Testis (tissue), 3 donors: ENCODE measurements around the gene ZNF83. TPM values are rescaled to one million over a fixed set of nuclear protein-coding genes. Genes with fewer than 3 reads are reported as not detected.

Experiments used
- DNase-seq: peaks from one replicate; pipeline ENCODE4 v3.0.0-alpha.2; 2019
- H3K27ac ChIP-seq, 2 donors: fragments of 200-600 bp; sonication (generic); one replicate each; pipeline ENCODE4 v1.5.1; 2019
- H3K27me3 ChIP-seq: fragments of 200-600 bp; sonication (generic); one replicate; pipeline ENCODE4 v1.5.1; 2019
- H3K36me3 ChIP-seq: fragments of 200-600 bp; sonication (generic); one replicate; pipeline ENCODE4 v1.5.1; 2017; ENCODE audit warnings: low read depth; ENCODE audit errors: missing control alignments
- H3K4me1 ChIP-seq: fragments of 200-600 bp; sonication (generic); one replicate; pipeline ENCODE4 v1.5.1; 2019
- H3K4me3 ChIP-seq, 2 donors: fragments of 200-600 bp; sonication (generic); one replicate each; pipeline ENCODE4 v1.5.1; 2017 to 2019
- H3K9me3 ChIP-seq: fragments of 200-600 bp; sonication (generic); one replicate; pipeline ENCODE4 v1.5.1; 2017
- CTCF ChIP-seq, 3 experiments: fragments of 450-650 bp in 2 of 3; fragments of 200-600 bp in 1 of 3; sonication (generic) in 1 of 3; IDR thresholded peaks; one replicate each; pipeline ENCODE4 v1.5.1; 2016 to 2019; ENCODE audit warnings: antibody characterized with exemption in 3 of 3, mild to moderate bottlenecking in 2 of 3, moderate library complexity in 1 of 3
- POLR2A ChIP-seq: fragments of 450-650 bp; IDR thresholded peaks from one replicate; pipeline ENCODE4 v1.6.1; 2017; ENCODE audit warnings: antibody characterized with exemption, mild to moderate bottlenecking, moderate library complexity
- WGBS, 2 donors: methylation state at CpG; one replicate each; pipeline ENCODE4 v1.1.5; 2018; 5-methylcytosine and 5-hydroxymethylcytosine counted together
- intact Hi-C: fragments of 100-400 bp; cut with DNase I; formaldehyde crosslinking; loops from one replicate; pipeline ENCODE4 v1.15.1; 2023; ENCODE audit warnings: low total_unique reads
- polyA plus RNA-seq: library from polyadenylated mRNA; stranded (reverse); fragments of 350-450 nt; fragmentation: Illumina TruSeq; extraction: RNeasy Lipid Tissue Mini Kit (QIAGEN cat#74804); gene quantifications from one replicate; pipeline ENCODE4 v1.2.3, GENCODE V29; 2014; ENCODE audit warnings: low read depth, low replicate concordance; ENCODE audit not compliant: insufficient read depth
- total RNA-seq, 2 donors: library from RNA; depleted of rRNA; stranded (reverse); fragments of >200 nt; gene quantifications; one replicate each; pipeline ENCODE4 v1.2.3, GENCODE V29; 2016

The ZNF83 gene
- total and polyA plus RNA-seq, 3 donors from 2014 or later, result 28.6 to 61.1 (median 50.8) TPM

- no peaks in the 10 kb centered on the region for H3K4me1 ChIP-seq
- no peaks in the 10 kb centered on the region for H3K36me3 ChIP-seq
- TF ChIP-seq POLR2A, result no peak
- TF ChIP-seq CTCF (IDR thresholded peaks at IDR 0.05), result no peak
- no peaks in the 10 kb centered on the region for H3K27me3 ChIP-seq
- no peak overlapping the region for H3K4me3 ChIP-seq
- H3K27ac ChIP-seq, result no peak overlapping the region
- DNase-seq, result no peak
- no peaks in the 10 kb centered on the region for H3K9me3 ChIP-seq
- 95 to 97% methylated on average over 1 of the region's 1 CpG for WGBS, 2 donors
- intact Hi-C loops, result no loop called here
Observed at GRCh38 chr19:52646571-52647217, 8.5 kb upstream of the ZNF83 start.

- 44 to 48% methylated on average over 13 to 14 of the region's 14 CpGs for WGBS, 2 donors
- DNase-seq, result peak; percentile 41
- H3K9me3 ChIP-seq, result no peaks in the 10 kb centered on the region
- H3K4me3 ChIP-seq, result peak overlapping the region in 1 of 2 donors; percentile 5
- intact Hi-C loops, result no loop called here
- no peaks in the 10 kb centered on the region for H3K27me3 ChIP-seq
- H3K4me1 ChIP-seq, result no peaks in the 10 kb centered on the region
- TF ChIP-seq CTCF (IDR thresholded peaks at IDR 0.05) (no peak), POLR2A (no peak)
- H3K27ac ChIP-seq, result no peak overlapping the region
- no peaks in the 10 kb centered on the region for H3K36me3 ChIP-seq
Observed at GRCh38 chr19:52640916-52641315, 2.8 kb upstream of the ZNF83 start.

- TF ChIP-seq POLR2A (no peak), CTCF (IDR thresholded peaks at IDR 0.05) (no peak)
- Histone ChIP-seq H3K36me3 (no peaks in the 10 kb centered on the region), H3K27ac (no peak overlapping the region), H3K27me3 (no peaks in the 10 kb centered on the region), H3K9me3 (no peaks in the 10 kb centered on the region), H3K4me3 (no peak overlapping the region), H3K4me1 (no peaks in the 10 kb centered on the region)
- WGBS, 2 donors, result 55 to 68% methylated on average over 10 of the region's 10 CpGs
- DNase-seq, result no peak
- intact Hi-C loops, result no loop called here
Observed at GRCh38 chr19:52639996-52640395, 1.8 kb upstream of the ZNF83 start.

- Histone ChIP-seq H3K27ac (peak overlapping the region in 1 of 2 donors; percentile 55), H3K4me3 (peak overlapping the region; percentile 82 to 84), H3K36me3 (no peaks in the 10 kb centered on the region), H3K9me3 (no peaks in the 10 kb centered on the region), H3K27me3 (no peaks in the 10 kb centered on the region), H3K4me1 (no peaks in the 10 kb centered on the region)
- intact Hi-C loops, result no loop called here
- WGBS, 2 donors, result 4 to 7% methylated on average over 14 of the region's 14 CpGs
- peak; percentile 24 for DNase-seq
- no peak for TF ChIP-seq CTCF (IDR thresholded peaks at IDR 0.05)
- no peak for TF ChIP-seq POLR2A
Observed at GRCh38 chr19:52638601-52639000, 446 bp upstream of the ZNF83 start.
